Measurements from ENCODE around the gene ADRA1B.

DNA sequence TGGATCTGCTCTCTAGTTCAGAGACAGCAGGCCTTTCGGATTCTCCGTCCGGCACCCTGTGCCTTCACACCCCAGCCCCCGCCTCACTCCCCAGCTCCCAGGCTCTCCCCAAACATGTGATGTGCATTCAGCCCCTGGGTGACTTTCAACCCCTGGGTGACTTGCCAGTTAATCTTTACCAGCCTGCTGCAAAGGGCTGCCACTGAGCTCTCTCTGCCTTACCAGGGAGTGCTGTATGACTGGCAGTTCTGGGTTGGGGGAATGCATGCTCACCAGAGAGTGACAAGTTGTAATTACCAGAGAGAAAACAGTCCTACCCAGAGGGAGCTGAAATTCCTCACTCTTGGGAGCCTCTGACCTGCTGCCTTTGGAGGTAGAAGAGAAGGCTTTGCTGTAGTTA, 4.9 kb upstream of the ADRA1B start:
- TF ChIP-seq, protein P1, sequence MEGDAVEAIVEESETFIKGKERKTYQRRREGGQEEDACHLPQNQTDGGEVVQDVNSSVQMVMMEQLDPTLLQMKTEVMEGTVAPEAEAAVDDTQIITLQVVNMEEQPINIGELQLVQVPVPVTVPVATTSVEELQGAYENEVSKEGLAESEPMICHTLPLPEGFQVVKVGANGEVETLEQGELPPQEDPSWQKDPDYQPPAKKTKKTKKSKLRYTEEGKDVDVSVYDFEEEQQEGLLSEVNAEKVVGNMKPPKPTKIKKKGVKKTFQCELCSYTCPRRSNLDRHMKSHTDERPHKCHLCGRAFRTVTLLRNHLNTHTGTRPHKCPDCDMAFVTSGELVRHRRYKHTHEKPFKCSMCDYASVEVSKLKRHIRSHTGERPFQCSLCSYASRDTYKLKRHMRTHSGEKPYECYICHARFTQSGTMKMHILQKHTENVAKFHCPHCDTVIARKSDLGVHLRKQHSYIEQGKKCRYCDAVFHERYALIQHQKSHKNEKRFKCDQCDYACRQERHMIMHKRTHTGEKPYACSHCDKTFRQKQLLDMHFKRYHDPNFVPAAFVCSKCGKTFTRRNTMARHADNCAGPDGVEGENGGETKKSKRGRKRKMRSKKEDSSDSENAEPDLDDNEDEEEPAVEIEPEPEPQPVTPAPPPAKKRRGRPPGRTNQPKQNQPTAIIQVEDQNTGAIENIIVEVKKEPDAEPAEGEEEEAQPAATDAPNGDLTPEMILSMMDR (IDR thresholded peaks at IDR 0.05; ENCODE audit: insufficient read depth, low read depth, low read length) = no peak
- TF ChIP-seq EZH2 (IDR thresholded peaks at IDR 0.05; ENCODE audit: insufficient read depth, low read length) = no peak
